MM.1S (cell line): Measurements from ENCODE around the gene PCSK9.
A peak's percentile ranks its signal among the peaks of the same experiment; 100 is the strongest.
"Not testable (repeated sequence)": the region's sequence is repeated elsewhere in the genome, so short reads cannot be mapped to it uniquely, and the experiment has no call there.

Experiments used
- DNase-seq: peaks from one replicate; pipeline ENCODE4 v3.0.0-alpha.2; 2015
- H2AFZ ChIP-seq: fragments of 300-600 bp; sonication (generic); 2 replicates; pipeline ENCODE4 v1.6.0; 2016; ENCODE audit warnings: antibody characterized with exemption, low read length
- H3F3A ChIP-seq: fragments of 300-600 bp; sonication (generic); 2 replicates; pipeline ENCODE4 v1.6.1; 2016; ENCODE audit warnings: mild to moderate bottlenecking, antibody characterized with exemption, low read length, moderate library complexity, mixed read lengths; ENCODE audit not compliant: insufficient read depth
- H3K27ac ChIP-seq: fragments of 300-600 bp; sonication (generic); 2 replicates; pipeline ENCODE4 v1.5.1; 2016; ENCODE audit warnings: mild to moderate bottlenecking, low read length
- H3K27me3 ChIP-seq: fragments of 300-600 bp; sonication (generic); replicated peaks from 2 replicates; pipeline ENCODE4 v1.6.0; 2016; ENCODE audit warnings: low read length; ENCODE audit not compliant: insufficient read depth
- H3K36me3 ChIP-seq: fragments of 300-600 bp; sonication (generic); replicated peaks from 2 replicates; pipeline ENCODE4 v1.6.1; 2016; ENCODE audit warnings: mild to moderate bottlenecking, low read length, mixed read lengths; ENCODE audit not compliant: insufficient read depth
- H3K4me1 ChIP-seq: fragments of 300-600 bp; sonication (generic); 2 replicates; pipeline ENCODE4 v1.6.1; 2016; ENCODE audit warnings: low read length, mixed read lengths
- H3K4me2 ChIP-seq: fragments of 300-600 bp; sonication (generic); 2 replicates; pipeline ENCODE4 v1.6.0; 2016; ENCODE audit warnings: low read depth, low read length
- H3K4me3 ChIP-seq: fragments of 300-600 bp; sonication (generic); 2 replicates; pipeline ENCODE4 v1.5.1; 2016; ENCODE audit warnings: low read length, mixed read lengths
- H3K79me2 ChIP-seq: fragments of 300-600 bp; sonication (generic); 2 replicates; pipeline ENCODE4 v1.6.1; 2016; ENCODE audit warnings: mixed run types, low read length, mixed read lengths
- H3K9ac ChIP-seq: fragments of 300-600 bp; sonication (generic); 2 replicates; pipeline ENCODE4 v1.6.1; 2016; ENCODE audit warnings: low read length, mixed read lengths
- H3K9me2 ChIP-seq: fragments of 300-600 bp; sonication (generic); replicated peaks from 2 replicates; pipeline ENCODE4 v1.6.1; 2016; ENCODE audit warnings: mild to moderate bottlenecking, low read length, mixed read lengths; ENCODE audit not compliant: insufficient read depth
- H3K9me3 ChIP-seq: fragments of 300-600 bp; sonication (generic); replicated peaks from 2 replicates; pipeline ENCODE4 v1.6.1; 2016; ENCODE audit warnings: mild to moderate bottlenecking, low read length, mixed read lengths; ENCODE audit not compliant: insufficient read depth
- H4K20me1 ChIP-seq: fragments of 300-600 bp; sonication (generic); 2 replicates; pipeline ENCODE4 v1.6.1; 2016; ENCODE audit warnings: mild to moderate bottlenecking, low read length, moderate library complexity, mixed read lengths; ENCODE audit not compliant: insufficient read depth
- CTCF ChIP-seq: fragments of 300-600 bp; sonication (generic); IDR thresholded peaks from 2 replicates; pipeline ENCODE4 v1.5.1; 2016; ENCODE audit warnings: antibody characterized with exemption, low read length, mixed read lengths
- EZH2 ChIP-seq: fragments of 300-600 bp; sonication (generic); optimal IDR thresholded peaks from 2 replicates; pipeline ENCODE3; 2017; ENCODE audit warnings: low read depth, mild to moderate bottlenecking, antibody characterized with exemption, low read length, mixed read lengths
- EZH2phosphoT487 ChIP-seq: fragments of 300-600 bp; sonication (generic); IDR thresholded peaks from 2 replicates; pipeline ENCODE4 v1.6.1; 2018; ENCODE audit warnings: antibody characterized with exemption, low read length

The PCSK9 gene

GRCh38 chr1:55018395-55018794, 21.0 kb upstream of the PCSK9 start:
- no peaks in the 10 kb centered on the region for H3K27me3 ChIP-seq
- TF ChIP-seq EZH2 (no peak), CTCF (no peak), EZH2phosphoT487 (no peak)

GRCh38 chr1:55021942-55022546, 17.3 kb upstream of the PCSK9 start:
- Histone ChIP-seq H3K27me3 (no peaks in the 10 kb centered on the region), H3K79me2 (no peaks in the 10 kb centered on the region), H3K27ac (no peak overlapping the region), H2AFZ (peak overlapping the region; percentile 66), H3K4me1 (no peaks in the 10 kb centered on the region), H3K9ac (no peak overlapping the region), H3K4me3 (no peak overlapping the region), H3K4me2 (no peak overlapping the region), H4K20me1 (no peaks in the 10 kb centered on the region), H3K36me3 (no peaks in the 10 kb centered on the region), H3K9me3 (no peaks in the 10 kb centered on the region), H3K9me2 (no peaks in the 10 kb centered on the region), H3F3A (no peaks in the 10 kb centered on the region)
- peak; percentile 76 for DNase-seq
- TF ChIP-seq EZH2 (no peak), CTCF (peak; percentile 89), EZH2phosphoT487 (no peak)

More at GRCh38 chr1:55018395-55018794, 21.0 kb upstream of the PCSK9 start:
- Histone ChIP-seq H3K4me1 (no peaks in the 10 kb centered on the region), H3K4me3 (no peak overlapping the region), H3K36me3 (no peaks in the 10 kb centered on the region), H3F3A (no peaks in the 10 kb centered on the region), H4K20me1 (no peaks in the 10 kb centered on the region), H3K79me2 (no peaks in the 10 kb centered on the region), H2AFZ (no peak overlapping the region), H3K4me2 (no peak overlapping the region), H3K27ac (no peak overlapping the region), H3K9me2 (no peaks in the 10 kb centered on the region), H3K9ac (no peak overlapping the region), H3K9me3 (no peaks in the 10 kb centered on the region)
- no peak for DNase-seq

GRCh38 chr1:55024163-55024562, 15.2 kb upstream of the PCSK9 start:
- H3F3A ChIP-seq, H3K9ac ChIP-seq, H3K36me3 ChIP-seq, H2AFZ ChIP-seq, DNase-seq, H3K79me2 ChIP-seq, H4K20me1 ChIP-seq, H3K4me1 ChIP-seq, H3K9me2 ChIP-seq, H3K4me2 ChIP-seq, H3K27ac ChIP-seq, H3K4me3 ChIP-seq, H3K27me3 ChIP-seq, H3K9me3 ChIP-seq: not testable (repeated sequence)

- H3K36me3 ChIP-seq, H3K4me1 ChIP-seq, H2AFZ ChIP-seq, H3K9ac ChIP-seq, H3K27me3 ChIP-seq, H3K9me2 ChIP-seq, H3K4me2 ChIP-seq, H3F3A ChIP-seq, H3K27ac ChIP-seq, H4K20me1 ChIP-seq, H3K4me3 ChIP-seq, H3K9me3 ChIP-seq, DNase-seq, H3K79me2 ChIP-seq: not testable (repeated sequence)
These were observed 12.7 kb upstream of the PCSK9 start for GRCh38 chr1:55026682-55027081.

- not testable (repeated sequence) for DNase-seq, H3F3A ChIP-seq, H3K9me3 ChIP-seq, H3K27me3 ChIP-seq, H3K79me2 ChIP-seq, H2AFZ ChIP-seq, H3K36me3 ChIP-seq, H3K4me1 ChIP-seq, H3K9ac ChIP-seq, H3K4me3 ChIP-seq, H3K27ac ChIP-seq, H4K20me1 ChIP-seq, H3K4me2 ChIP-seq, H3K9me2 ChIP-seq
These were observed 8.2 kb upstream of the PCSK9 start for GRCh38 chr1:55031098-55031497.
